ENCODE measurements around the gene TNRC6C.

The TNRC6C gene

GRCh38 chr17:78072961-78073360, 114.5 kb downstream of the TNRC6C start:
- ATAC-seq: no peak
- TF ChIP-seq TSHZ2 (CRISPR knock-in tag; IDR thresholded peaks at IDR 0.05): no peak
- TF ChIP-seq TOX (CRISPR knock-in tag; IDR thresholded peaks at IDR 0.05; ENCODE audit: borderline replicate concordance): no peak
- TF ChIP-seq ZFP3 (CRISPR knock-in tag; IDR thresholded peaks at IDR 0.05): no peak
- TF ChIP-seq ZNF70 (CRISPR knock-in tag; IDR thresholded peaks at IDR 0.05): no peak
- no peak for TF ChIP-seq SNAI2 (CRISPR knock-in tag; IDR thresholded peaks at IDR 0.05)
- no peak for TF ChIP-seq PPARA (CRISPR knock-in tag; IDR thresholded peaks at IDR 0.05; ENCODE audit: borderline replicate concordance)
- no peak for TF ChIP-seq GLIS3 (CRISPR knock-in tag; IDR thresholded peaks at IDR 0.05)
- no peak for TF ChIP-seq PATZ1 (CRISPR knock-in tag; IDR thresholded peaks at IDR 0.05; ENCODE audit: borderline replicate concordance)
- no peak for TF ChIP-seq OSR1 (CRISPR knock-in tag; IDR thresholded peaks at IDR 0.05)
- no peak for TF ChIP-seq ZNF8 (CRISPR knock-in tag; IDR thresholded peaks at IDR 0.05)
- no peak for TF ChIP-seq ARNTL (CRISPR knock-in tag; IDR thresholded peaks at IDR 0.05; ENCODE audit: borderline replicate concordance, low read depth)
- no peak for TF ChIP-seq ISL1 (CRISPR knock-in tag; IDR thresholded peaks at IDR 0.05)
- TF ChIP-seq ESRRG (CRISPR knock-in tag; IDR thresholded peaks at IDR 0.05): no peak
- no peak for TF ChIP-seq CSDC2 (CRISPR knock-in tag; IDR thresholded peaks at IDR 0.05)
- no peak for TF ChIP-seq TCF4 (CRISPR knock-in tag; IDR thresholded peaks at IDR 0.05; ENCODE audit: borderline replicate concordance)
- no peak for TF ChIP-seq CSRNP3 (CRISPR knock-in tag; IDR thresholded peaks at IDR 0.05)
- no peak for TF ChIP-seq CREB5 (CRISPR knock-in tag; IDR thresholded peaks at IDR 0.05; ENCODE audit: low read depth)
- no peak for TF ChIP-seq ZNF565 (CRISPR knock-in tag; conservative IDR thresholded peaks at IDR 0.05; ENCODE audit: low read depth)

- TF ChIP-seq TSHZ2 (CRISPR knock-in tag; IDR thresholded peaks at IDR 0.05) (no peak), PATZ1 (CRISPR knock-in tag; IDR thresholded peaks at IDR 0.05; ENCODE audit: borderline replicate concordance) (no peak), ISL1 (CRISPR knock-in tag; IDR thresholded peaks at IDR 0.05) (no peak), ZNF565 (CRISPR knock-in tag; conservative IDR thresholded peaks at IDR 0.05; ENCODE audit: low read depth) (no peak), CSDC2 (CRISPR knock-in tag; IDR thresholded peaks at IDR 0.05) (no peak), ZNF8 (CRISPR knock-in tag; IDR thresholded peaks at IDR 0.05) (no peak), OSR1 (CRISPR knock-in tag; IDR thresholded peaks at IDR 0.05) (no peak)
- no peak for ATAC-seq
Measured at GRCh38 chr17:78075011-78075410, 116.5 kb downstream of the TNRC6C start.

Measured in SK-N-SH treated with all-trans-retinoic acid at 6 μM for 48 hours (cell line).